HG02943 (cell line): ENCODE data around the gene MMP2.

Source experiments
- ATAC-seq: cut with Tn5 transposase; IDR thresholded peaks from one replicate; pipeline ENCODE4 v1.9.1; 2021; ENCODE audit warnings: mild to moderate bottlenecking, low read depth, moderate library complexity; ENCODE audit not compliant: unreplicated experiment

The MMP2 gene

DNA sequence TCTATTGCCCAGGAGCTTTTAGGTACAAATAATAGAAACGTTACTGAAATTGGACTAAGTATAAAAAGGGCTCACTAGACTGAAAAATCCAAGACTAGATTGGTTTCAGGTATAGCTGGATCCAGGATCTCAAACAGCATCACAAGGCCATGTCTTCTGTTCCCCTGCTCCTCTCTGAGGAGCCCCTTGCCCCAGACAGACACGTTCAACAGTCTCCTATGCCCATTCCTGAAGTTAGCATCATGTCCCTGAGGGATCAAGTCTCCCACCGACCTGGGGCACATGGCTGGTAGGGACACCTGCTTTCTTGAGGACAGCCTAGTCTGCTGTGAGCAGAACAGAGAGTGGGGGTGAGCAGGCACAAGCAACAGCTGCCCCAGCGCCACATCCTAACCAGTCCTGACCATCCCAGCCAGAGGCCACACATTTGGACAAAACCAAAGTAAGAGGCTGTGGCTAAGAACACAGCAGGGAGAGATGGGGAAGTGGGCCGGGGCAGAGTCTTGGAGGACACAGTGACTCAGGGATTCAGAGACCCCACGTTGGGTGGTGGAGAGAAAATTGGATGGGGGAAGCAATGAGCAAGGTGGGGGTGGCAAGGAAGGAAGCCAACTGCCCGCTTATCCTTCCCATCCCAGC, 10.5 kb upstream of the MMP2 start:
- ATAC-seq = no peak

DNA sequence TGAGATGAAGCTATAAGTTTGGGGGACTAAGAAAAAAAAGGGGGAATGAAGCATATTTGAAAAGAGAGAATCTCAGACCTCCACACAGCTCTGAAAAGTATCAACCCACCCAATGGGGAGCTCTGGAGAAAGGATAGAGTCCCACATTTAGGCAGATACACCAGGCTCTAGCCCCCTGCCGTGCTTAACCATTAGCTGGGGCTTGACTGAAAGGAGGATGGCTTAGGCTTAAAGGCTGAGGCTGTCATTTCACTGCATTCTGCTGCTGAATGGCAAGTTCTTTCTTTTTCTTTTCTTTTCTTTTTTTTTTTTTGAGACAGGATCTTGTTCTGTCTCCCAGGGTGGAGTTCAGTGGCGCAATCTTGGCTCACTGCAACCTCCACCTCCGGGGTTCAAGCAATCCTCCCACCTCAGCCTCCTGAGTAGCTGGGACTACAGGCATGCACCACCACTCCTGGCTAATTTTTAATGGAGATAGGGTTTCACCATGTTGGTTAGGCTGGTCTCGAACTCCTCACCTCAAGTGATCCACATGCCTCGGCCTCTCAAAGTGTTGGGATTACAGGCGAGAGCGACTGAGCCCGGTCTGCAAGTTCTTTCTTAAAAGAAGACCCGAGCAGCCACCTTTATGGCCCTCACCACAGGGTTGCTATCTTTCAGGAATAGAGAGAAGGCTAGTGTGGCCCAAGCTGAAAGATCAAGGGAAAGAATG, 9.0 kb upstream of the MMP2 start:
- ATAC-seq = no peak

DNA sequence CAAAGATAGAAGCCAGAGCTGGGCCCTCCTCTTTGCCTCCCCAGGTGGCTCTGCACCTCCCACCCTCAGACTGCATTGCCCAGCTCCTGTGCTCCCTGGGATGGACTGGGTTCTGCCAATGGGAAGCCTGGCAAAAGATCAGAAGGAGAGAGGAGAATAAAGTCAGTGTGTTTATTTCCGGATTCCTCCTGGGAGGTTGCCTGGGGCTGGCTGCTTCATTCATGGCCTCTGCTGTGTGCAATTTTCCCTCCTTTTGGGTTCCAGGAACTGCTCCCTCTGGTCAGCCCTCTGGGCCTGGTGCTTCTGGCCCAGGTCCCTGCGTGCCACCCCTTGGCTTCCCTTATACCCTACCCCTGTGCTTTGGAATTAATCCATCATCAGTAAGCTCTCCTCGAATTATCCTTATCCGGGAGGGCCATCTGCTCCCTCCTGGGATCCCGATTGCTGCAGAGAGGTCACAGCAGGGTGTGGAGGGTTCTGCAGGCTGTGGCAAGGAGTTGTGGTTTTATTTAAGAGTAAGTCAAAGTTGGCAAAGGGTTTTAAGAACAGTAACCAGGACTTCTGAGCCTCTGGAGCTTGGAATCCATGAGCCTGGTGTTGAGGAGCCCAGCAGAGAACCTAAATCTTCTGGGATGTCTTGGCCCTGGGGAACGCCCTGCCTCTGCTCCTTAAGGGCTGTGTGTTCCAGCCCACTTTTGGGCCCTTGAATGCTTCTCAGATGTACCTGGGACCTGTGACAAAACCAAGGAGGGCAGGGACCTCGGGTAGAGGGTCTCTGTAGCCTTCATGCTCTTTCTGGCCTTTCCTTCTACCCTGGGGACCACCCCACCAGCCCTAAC, 8.2 kb upstream of the MMP2 start:
- no peak for ATAC-seq

DNA sequence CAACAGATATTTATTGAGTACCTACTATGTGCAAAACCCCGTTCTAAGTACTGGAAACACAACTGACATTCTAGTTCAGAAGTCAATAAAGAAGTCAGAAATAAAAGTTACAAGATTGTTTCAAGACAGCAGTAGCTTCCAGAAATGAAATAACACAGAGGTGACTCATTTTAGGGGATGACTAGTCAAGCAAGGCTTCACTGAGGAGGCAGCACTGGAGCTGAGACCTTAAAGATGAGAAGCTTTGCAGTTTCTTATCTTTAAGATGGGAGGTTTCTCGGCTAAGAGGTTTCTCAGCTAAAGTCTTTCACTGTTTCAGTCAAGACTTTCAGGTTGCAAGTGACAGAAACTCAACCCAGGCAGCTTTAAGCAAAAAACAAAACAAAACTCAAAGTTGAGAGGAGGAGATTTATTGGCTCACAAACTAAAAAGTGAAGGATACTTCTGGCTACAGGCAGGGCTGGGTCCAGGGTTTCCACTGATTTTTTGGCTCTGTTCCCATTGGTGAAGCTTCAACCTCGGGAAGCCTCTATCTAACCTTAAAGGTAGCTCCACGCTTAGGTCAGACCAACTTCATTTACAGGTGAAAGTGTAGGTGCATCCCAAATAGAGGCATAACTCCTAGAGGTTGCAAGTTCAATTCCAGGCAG, 7.4 kb upstream of the MMP2 start:
- ATAC-seq = no peak

DNA sequence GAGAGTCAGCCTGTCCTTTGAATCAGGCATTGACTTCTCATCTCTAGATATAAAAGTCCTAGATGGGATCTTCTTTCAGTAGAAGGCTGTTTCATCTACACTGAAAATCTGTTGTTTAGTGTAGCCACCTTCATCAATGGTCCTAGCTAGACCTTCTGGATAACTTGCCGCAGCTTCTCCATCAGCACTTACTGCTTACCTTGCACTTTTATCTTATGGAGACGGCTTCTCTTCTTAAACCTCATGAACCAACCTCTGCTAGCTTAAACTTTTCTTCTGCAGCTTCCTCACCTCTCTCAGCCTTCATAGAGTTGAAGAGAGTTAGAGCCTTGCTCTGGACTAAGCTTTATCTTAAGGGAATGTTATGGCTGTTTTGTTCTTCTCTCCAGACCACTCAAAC, 5.4 kb upstream of the MMP2 start:
- ATAC-seq = no peak

DNA sequence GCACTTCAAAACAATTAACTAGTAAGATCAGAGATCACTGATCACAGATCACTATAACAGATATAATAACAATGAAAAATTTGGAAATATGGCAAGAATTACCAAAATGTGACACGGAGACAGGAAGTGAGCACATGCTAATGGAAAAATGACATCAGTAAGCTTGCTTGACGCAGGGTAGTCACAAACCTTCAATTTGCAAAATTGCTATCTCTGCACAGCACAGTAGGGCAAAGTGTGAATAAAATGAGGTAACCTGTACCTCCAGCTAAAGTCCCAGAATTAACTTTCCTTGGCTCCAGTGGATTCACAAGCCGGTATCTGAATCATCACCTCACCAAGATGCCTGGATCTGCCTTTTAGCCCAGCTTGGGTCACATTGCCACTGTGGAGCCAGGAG, 4.2 kb upstream of the MMP2 start:
- no peak for ATAC-seq

DNA sequence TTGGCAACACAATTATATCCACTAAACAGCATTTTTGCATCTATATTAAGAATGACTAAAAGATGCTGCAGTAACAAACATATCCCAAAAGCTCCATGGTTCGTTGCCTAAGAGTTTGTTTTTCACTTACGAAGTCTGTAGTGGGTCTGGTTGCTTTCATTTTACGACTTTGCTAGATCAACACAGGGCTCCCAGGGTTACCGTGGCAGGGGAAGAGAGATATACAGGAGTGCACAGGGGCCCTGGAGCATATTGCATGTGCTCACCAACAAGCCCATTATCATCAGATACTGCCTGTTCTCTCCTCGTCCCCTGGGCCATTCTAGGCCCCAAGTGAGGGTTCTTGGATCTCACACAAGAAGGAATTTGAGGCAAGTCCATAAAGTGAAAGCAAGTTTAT, 3.1 kb upstream of the MMP2 start:
- ATAC-seq = no peak

DNA sequence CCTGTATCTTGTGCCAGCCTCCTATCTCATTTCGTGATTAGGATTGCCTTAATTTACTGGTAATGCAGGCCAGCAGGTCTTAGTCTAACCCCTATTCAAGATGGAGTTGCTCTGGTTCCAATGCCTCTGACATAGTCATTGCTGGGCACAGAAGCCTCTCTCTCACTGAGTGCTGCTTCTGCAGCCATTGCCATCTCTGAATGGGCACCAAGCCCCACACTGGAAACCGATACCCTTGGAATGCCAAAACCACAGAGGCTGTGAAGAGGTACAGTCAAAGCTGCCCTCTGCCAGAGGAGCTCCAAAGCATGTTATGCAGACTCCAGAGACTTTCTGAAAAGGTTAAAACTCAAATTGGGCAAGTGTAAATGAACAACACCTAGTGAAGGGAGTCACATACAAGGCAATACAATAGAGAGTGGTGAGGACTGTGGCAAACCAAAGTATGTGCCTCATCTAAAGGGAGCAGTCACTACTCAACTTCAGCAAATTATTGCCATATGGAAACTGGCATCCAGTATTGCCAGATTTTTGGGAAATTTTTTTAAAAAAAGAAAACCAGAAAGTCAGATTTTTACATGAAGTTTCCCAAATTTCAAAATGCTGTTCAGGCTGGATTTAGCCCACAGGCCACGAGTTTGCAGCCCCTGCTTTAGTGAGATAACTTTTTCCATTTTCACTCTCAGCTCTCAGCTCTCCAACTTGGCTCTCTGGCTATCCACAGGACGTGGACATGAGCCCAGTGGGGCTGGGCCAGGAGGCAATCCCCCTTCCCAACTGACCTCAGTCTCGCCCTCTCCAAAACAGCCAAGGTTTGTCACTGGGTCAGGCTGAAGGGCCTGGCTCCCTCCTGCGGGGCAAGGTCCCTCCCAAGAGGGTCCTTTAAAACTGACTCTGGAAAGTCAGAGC, 2.1 kb upstream of the MMP2 start:
- no peak for ATAC-seq

DNA sequence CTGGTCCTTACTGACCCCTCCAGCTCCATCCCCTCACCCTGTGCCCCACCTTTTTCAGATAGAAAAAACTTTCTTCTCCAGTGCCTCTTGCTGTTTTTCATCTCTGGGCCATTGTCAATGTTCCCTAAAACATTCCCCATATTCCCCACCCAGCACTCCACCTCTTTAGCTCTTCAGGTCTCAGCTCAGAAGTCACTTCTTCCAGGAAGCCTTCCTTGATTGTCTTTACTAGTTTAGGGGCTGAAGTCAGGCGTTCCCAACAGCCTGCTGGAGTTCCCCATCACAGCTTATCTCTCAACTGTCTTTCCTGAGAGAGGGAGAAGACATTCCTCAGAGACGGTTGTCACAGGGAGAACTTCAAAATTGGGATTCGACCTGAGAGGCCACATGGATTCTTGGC, 1.3 kb upstream of the MMP2 start:
- ATAC-seq = no peak

DNA sequence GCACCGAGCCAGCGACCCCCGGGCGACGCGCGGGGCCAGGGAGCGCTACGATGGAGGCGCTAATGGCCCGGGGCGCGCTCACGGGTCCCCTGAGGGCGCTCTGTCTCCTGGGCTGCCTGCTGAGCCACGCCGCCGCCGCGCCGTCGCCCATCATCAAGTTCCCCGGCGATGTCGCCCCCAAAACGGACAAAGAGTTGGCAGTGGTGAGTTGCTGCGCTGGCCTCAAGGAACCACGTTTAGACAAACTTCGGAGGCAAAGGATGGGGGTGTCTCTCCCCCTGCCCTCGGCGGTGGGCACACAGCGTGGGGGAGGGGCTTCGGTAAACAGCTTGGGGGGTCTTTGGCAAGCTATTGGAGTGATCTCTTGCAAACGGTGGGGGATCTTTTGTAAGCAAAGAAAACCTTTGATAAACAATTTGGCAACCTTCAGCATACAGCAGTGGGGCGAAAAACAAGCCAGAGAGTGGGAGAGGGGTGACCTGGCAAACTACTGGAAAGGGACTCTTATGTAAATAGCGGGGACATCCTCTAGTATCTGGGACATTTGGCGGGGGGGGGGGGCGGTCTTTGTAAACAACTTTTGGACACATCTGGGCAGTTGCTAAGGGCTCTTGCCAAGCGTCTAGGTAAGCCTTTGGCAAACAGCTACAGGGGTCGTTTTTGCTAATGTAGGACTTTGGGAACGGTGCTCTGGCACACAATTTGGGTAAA, 587 bp downstream of the MMP2 start:
- ATAC-seq = no peak

DNA sequence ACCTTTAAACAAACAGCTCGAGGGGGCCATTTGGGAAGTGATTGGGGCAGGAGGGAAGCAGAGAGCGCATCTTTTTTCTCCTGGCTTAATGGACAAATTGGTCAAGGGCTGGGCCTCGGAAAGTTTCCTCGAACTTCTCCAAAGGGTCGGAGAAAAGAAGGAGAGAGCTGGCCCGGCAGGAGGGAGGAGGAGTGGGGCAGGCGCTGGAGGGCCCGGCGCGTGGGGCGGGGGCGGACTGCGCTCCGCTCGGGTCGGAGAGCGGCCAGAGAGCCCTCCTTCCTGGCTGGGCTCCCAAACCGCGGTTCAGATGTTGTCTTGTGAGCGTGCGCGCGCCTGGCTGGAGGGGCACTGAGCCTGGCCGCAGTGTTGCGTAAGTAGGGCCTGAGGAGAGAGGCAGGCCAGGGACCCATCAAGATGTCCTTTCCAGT, 1.2 kb downstream of the MMP2 start:
- no peak for ATAC-seq

DNA sequence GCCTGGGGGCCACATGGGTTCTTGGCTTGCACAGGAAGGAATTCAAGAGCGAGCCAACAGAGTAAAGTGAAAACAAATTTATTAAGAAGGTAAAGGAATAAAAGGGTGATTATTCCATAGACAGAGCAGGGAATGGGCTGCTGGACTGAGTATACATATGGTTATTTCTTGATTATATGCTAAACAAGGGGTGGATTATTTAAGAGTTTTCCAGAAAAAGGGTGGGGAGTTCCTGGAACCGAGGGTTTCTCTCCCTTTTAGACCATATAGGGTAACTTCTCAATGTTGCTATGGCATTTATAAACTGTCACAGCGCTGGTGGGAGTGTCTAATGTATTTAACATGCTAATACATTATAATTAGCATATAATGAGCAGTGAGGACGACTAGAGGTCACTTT, 2.0 kb downstream of the MMP2 start:
- ATAC-seq = no peak

DNA sequence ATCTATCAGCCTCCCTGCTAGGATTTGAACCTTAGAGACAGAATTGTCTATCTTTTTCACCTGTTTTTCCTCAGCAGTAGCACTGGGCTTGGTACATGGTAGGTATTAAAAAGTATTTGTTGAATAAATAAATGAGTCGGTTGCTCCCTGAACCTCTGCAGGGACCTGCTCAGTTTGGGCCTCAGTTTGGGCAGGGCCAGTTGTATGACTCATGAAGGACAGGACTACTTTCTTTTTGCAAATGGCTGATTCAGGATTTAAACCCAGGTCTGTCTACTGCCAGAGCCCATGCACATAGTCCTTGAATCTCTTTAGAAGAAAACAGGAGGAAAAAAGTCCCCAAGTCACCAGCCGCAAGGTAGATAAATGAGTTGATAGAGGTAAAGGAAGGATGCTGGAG, 3.1 kb downstream of the MMP2 start:
- ATAC-seq = no peak

DNA sequence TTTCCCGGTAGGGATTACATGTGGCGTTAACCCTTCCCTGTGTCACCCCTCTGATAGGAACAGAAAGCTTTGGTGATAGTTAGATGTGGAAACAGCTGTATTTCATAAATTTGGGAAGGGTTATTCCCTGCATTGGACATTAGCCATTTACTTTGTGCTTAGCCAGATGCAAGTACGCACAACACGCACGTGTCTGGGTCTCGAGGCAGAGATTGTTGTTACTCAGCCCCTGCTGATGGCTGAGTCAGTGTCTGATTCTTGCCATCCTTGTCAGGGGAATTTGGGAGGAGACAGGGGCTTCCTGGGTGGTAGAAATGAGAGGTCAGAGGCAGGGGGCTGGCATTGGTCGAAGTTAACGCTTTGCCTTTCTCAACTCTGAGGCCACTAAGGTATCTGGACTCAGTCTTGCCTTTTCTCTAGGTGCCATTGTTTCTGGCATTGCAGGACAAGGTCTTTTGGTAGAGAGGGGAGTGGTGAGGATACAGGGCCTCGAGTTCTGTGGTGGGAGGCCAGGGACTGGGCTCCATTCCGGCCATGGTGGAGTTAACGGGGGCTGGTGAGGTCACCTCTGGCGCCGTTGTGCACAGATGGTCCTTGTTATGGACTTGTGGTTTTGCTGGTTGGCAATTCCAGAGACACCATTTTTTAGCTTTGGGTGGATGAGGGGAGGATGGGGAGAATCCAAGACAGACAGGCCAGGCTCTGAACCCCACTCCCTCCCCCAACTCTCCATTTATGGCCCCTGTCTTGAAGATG, 8.2 kb downstream of the MMP2 start:
- ATAC-seq = no peak

DNA sequence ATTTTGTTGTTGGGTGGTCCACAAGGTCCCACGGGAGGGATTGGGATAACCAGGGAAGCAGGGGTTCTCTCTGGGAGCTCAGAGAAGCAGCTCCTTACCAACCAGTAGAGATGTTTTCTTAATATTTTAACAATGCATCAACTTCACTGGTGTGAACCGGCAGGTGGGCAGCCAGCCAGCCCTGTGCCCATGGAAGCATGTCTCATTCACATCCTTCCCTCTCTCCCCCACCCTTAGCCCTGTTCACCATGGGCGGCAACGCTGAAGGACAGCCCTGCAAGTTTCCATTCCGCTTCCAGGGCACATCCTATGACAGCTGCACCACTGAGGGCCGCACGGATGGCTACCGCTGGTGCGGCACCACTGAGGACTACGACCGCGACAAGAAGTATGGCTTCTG, 9.3 kb downstream of the MMP2 start:
- no peak for ATAC-seq

DNA sequence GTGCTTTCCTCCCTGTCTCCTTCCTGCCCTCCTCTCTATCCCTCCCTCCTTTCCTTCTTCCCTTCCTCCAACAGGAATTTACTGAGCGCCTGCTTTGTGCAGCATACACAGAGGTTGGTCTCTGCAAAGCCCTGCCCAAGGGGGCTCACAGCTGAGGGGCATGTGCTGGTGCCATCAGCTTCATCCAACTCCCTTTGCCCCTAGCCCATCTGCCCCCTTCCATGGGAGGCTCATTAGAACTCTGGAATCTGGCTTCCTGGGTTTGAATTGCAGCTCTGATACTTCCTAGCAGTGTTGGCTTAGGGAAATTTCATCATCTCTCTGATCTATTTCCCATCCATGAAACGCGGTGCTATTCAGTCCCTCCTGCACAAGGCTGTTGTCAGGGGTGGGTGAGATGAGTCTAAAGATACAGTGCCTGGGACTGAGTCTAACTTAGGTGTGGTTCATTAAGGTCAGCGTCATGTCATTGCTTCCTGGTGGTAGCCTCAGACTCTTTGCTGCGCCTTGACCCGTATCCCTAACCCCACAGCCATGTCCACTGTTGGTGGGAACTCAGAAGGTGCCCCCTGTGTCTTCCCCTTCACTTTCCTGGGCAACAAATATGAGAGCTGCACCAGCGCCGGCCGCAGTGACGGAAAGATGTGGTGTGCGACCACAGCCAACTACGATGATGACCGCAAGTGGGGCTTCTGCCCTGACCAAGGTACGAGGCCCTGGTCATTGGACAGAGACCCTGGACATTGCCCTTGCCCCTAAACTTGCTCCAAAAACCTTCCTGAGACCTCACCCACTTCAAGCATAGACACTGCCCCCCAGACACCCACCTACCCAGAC, 10.3 kb downstream of the MMP2 start:
- ATAC-seq = no peak

DNA sequence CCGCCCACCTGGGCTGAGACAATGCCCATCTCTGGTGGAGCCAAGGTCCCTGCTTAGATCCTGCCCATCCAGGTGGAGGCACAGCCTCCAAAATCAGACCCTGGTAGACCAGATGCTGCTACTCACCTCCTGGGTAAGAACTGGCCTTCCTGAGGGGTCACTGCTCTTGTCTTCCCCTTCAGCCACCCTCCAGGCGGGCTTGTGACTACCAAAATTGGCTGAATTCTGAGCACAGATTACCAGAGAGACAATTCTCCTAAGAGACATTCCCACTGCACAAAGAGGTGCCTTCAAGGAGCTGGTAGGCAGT, 10.9 kb downstream of the MMP2 start:
- ATAC-seq = no peak

DNA sequence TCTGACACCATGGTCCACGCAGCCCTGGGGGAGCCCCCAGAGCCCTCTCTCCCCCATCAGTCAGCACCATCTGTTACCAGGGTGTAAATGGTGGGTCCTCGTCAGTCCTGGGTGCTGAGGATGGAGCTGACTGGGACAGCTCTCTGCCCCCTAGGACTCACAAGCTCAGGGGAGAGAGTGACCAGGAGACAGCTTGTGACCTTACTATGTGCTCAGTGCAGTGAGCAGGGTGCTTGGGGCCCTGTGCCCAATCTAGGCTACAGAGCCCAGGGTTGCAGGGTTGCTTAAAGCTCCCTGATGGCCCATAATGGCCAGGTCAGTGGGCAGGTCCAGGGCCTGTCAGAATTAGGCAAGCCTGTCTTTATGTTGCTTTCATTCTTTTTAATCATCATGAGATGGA, 11.3 kb downstream of the MMP2 start:
- no peak for ATAC-seq
